ENCODE measurements around the gene PANK2. TPM values are rescaled to one million over a fixed set of nuclear protein-coding genes. Genes with fewer than 3 reads are reported as not detected.

Gene PANK2
- total and polyA plus RNA-seq, 2 experiments from 2014 or later, result 36.1 to 72.0 TPM

GRCh38 chr20:3940905-3941304, 51.7 kb downstream of the PANK2 start:
- ATAC-seq, result no peak

More at GRCh38 chr20:3940905-3941304, 51.7 kb downstream of the PANK2 start:
- H2AFZ ChIP-seq, result no peak overlapping the region
- no peaks in the 10 kb centered on the region for H3K4me1 ChIP-seq (ENCODE audit: insufficient read depth)
- no peaks in the 10 kb centered on the region for H3F3A ChIP-seq (replicated peaks; ENCODE audit: low read depth)
- TF ChIP-seq CREB1 (CRISPR knock-in tag; IDR thresholded peaks at IDR 0.05; ENCODE audit: low read depth) (no peak), EZH2phosphoT487 (IDR thresholded peaks at IDR 0.05; ENCODE audit: unreplicated experiment) (no peak), EZH2 (IDR thresholded peaks at IDR 0.05; ENCODE audit: low read depth, unreplicated experiment) (no peak), ZNF114 (CRISPR knock-in tag; IDR thresholded peaks at IDR 0.05) (no peak), ZNF331 (CRISPR knock-in tag; IDR thresholded peaks at IDR 0.05; ENCODE audit: low read depth) (no peak), POLR2AphosphoS5 (IDR thresholded peaks at IDR 0.05; ENCODE audit: low read depth) (no peak), JUNB (IDR thresholded peaks at IDR 0.05; ENCODE audit: unreplicated experiment) (no peak), STAT1 (IDR thresholded peaks at IDR 0.05; ENCODE audit: unreplicated experiment) (no peak), NANOG (IDR thresholded peaks at IDR 0.05; ENCODE audit: borderline replicate concordance) (no peak)
- TF ChIP-seq, protein P1, sequence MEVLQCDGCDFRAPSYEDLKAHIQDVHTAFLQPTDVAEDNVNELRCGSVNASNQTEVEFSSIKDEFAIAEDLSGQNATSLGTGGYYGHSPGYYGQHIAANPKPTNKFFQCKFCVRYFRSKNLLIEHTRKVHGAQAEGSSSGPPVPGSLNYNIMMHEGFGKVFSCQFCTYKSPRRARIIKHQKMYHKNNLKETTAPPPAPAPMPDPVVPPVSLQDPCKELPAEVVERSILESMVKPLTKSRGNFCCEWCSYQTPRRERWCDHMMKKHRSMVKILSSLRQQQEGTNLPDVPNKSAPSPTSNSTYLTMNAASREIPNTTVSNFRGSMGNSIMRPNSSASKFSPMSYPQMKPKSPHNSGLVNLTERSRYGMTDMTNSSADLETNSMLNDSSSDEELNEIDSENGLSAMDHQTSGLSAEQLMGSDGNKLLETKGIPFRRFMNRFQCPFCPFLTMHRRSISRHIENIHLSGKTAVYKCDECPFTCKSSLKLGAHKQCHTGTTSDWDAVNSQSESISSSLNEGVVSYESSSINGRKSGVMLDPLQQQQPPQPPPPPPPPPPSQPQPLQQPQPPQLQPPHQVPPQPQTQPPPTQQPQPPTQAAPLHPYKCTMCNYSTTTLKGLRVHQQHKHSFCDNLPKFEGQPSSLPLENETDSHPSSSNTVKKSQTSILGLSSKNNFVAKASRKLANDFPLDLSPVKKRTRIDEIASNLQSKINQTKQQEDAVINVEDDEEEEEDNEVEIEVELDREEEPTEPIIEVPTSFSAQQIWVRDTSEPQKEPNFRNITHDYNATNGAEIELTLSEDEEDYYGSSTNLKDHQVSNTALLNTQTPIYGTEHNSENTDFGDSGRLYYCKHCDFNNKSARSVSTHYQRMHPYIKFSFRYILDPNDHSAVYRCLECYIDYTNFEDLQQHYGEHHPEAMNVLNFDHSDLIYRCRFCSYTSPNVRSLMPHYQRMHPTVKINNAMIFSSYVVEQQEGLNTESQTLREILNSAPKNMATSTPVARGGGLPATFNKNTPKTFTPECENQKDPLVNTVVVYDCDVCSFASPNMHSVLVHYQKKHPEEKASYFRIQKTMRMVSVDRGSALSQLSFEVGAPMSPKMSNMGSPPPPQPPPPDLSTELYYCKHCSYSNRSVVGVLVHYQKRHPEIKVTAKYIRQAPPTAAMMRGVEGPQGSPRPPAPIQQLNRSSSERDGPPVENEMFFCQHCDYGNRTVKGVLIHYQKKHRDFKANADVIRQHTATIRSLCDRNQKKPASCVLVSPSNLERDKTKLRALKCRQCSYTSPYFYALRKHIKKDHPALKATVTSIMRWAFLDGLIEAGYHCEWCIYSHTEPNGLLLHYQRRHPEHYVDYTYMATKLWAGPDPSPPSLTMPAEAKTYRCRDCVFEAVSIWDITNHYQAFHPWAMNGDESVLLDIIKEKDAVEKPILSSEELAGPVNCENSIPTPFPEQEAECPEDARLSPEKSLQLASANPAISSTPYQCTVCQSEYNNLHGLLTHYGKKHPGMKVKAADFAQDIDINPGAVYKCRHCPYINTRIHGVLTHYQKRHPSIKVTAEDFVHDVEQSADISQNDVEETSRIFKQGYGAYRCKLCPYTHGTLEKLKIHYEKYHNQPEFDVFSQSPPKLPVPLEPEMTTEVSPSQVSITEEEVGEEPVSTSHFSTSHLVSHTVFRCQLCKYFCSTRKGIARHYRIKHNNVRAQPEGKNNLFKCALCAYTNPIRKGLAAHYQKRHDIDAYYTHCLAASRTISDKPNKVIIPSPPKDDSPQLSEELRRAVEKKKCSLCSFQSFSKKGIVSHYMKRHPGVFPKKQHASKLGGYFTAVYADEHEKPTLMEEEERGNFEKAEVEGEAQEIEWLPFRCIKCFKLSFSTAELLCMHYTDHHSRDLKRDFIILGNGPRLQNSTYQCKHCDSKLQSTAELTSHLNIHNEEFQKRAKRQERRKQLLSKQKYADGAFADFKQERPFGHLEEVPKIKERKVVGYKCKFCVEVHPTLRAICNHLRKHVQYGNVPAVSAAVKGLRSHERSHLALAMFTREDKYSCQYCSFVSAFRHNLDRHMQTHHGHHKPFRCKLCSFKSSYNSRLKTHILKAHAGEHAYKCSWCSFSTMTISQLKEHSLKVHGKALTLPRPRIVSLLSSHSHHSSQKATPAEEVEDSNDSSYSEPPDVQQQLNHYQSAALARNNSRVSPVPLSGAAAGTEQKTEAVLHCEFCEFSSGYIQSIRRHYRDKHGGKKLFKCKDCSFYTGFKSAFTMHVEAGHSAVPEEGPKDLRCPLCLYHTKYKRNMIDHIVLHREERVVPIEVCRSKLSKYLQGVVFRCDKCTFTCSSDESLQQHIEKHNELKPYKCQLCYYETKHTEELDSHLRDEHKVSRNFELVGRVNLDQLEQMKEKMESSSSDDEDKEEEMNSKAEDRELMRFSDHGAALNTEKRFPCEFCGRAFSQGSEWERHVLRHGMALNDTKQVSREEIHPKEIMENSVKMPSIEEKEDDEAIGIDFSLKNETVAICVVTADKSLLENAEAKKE (CRISPR knock-in tag; IDR thresholded peaks at IDR 0.05), result no peak
- TF ChIP-seq, protein P2, sequence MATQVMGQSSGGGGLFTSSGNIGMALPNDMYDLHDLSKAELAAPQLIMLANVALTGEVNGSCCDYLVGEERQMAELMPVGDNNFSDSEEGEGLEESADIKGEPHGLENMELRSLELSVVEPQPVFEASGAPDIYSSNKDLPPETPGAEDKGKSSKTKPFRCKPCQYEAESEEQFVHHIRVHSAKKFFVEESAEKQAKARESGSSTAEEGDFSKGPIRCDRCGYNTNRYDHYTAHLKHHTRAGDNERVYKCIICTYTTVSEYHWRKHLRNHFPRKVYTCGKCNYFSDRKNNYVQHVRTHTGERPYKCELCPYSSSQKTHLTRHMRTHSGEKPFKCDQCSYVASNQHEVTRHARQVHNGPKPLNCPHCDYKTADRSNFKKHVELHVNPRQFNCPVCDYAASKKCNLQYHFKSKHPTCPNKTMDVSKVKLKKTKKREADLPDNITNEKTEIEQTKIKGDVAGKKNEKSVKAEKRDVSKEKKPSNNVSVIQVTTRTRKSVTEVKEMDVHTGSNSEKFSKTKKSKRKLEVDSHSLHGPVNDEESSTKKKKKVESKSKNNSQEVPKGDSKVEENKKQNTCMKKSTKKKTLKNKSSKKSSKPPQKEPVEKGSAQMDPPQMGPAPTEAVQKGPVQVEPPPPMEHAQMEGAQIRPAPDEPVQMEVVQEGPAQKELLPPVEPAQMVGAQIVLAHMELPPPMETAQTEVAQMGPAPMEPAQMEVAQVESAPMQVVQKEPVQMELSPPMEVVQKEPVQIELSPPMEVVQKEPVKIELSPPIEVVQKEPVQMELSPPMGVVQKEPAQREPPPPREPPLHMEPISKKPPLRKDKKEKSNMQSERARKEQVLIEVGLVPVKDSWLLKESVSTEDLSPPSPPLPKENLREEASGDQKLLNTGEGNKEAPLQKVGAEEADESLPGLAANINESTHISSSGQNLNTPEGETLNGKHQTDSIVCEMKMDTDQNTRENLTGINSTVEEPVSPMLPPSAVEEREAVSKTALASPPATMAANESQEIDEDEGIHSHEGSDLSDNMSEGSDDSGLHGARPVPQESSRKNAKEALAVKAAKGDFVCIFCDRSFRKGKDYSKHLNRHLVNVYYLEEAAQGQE (IDR thresholded peaks at IDR 0.05; ENCODE audit: unreplicated experiment), result no peak
- TF ChIP-seq, protein P3, sequence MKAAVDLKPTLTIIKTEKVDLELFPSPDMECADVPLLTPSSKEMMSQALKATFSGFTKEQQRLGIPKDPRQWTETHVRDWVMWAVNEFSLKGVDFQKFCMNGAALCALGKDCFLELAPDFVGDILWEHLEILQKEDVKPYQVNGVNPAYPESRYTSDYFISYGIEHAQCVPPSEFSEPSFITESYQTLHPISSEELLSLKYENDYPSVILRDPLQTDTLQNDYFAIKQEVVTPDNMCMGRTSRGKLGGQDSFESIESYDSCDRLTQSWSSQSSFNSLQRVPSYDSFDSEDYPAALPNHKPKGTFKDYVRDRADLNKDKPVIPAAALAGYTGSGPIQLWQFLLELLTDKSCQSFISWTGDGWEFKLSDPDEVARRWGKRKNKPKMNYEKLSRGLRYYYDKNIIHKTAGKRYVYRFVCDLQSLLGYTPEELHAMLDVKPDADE (IDR thresholded peaks at IDR 0.05), result no peak
- TF ChIP-seq, protein P4, sequence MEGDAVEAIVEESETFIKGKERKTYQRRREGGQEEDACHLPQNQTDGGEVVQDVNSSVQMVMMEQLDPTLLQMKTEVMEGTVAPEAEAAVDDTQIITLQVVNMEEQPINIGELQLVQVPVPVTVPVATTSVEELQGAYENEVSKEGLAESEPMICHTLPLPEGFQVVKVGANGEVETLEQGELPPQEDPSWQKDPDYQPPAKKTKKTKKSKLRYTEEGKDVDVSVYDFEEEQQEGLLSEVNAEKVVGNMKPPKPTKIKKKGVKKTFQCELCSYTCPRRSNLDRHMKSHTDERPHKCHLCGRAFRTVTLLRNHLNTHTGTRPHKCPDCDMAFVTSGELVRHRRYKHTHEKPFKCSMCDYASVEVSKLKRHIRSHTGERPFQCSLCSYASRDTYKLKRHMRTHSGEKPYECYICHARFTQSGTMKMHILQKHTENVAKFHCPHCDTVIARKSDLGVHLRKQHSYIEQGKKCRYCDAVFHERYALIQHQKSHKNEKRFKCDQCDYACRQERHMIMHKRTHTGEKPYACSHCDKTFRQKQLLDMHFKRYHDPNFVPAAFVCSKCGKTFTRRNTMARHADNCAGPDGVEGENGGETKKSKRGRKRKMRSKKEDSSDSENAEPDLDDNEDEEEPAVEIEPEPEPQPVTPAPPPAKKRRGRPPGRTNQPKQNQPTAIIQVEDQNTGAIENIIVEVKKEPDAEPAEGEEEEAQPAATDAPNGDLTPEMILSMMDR (conservative IDR thresholded peaks at IDR 0.05; ENCODE audit: low read depth in 2 of 2), result no peak
- H3K27me3 Mint-ChIP-seq (ENCODE audit: insufficient read depth, low read depth, poor library complexity), result no peaks in the 10 kb centered on the region
- H3K4me3 Mint-ChIP-seq, result no peak overlapping the region
- peaks cover 8% of the 10 kb centered on the region; the same call in 1 of the 3 replicates for H3K36me3 Mint-ChIP-seq (ENCODE audit: low read depth)
- H3K27ac Mint-ChIP-seq, result no peak overlapping the region
- H4K20me1 ChIP-seq (replicated peaks; ENCODE audit: insufficient read depth), result no peaks in the 10 kb centered on the region
- H3K36me3 ChIP-seq (ENCODE audit: insufficient read depth), result no peaks in the 10 kb centered on the region
- no peak overlapping the region for H3K27ac ChIP-seq (ENCODE audit: low read depth)
- no peak overlapping the region for H3K4me3 ChIP-seq
- no peaks in the 10 kb centered on the region for H3K27me3 ChIP-seq (ENCODE audit: insufficient read depth)
- no peak overlapping the region for H3K4me2 ChIP-seq
- no peak for DNase-seq (ENCODE audit: low spot score)
- H3K9me3 Mint-ChIP-seq, result no peaks in the 10 kb centered on the region
- no peaks in the 10 kb centered on the region for H3K79me2 ChIP-seq (replicated peaks; ENCODE audit: insufficient read depth)
- H3K4me1 Mint-ChIP-seq, result no peaks in the 10 kb centered on the region
- H3K9me2 ChIP-seq (ENCODE audit: insufficient read depth), result no peaks in the 10 kb centered on the region

Measured in GM23338 (cell line).